Mesothelial cell of epicardium (in vitro differentiated cells): ENCODE data around the gene ADRA2B. TPM values are rescaled to one million over a fixed set of nuclear protein-coding genes. Genes with fewer than 3 reads are reported as not detected.

Source experiments
- DNase-seq, 2 experiments: peaks; one replicate each; pipeline ENCODE4 v3.0.0; 2021; ENCODE audit warnings: low spot score in 2 of 2; ENCODE audit not compliant: unreplicated experiment in 2 of 2
- H3K27ac Mint-ChIP-seq: 2 replicates; pipeline ENCODE4 v1.8.0; 2021; ENCODE audit warnings: mixed read lengths
- H3K27me3 Mint-ChIP-seq: 2 replicates; pipeline ENCODE4 v1.8.0; 2021; ENCODE audit warnings: low read depth, mixed read lengths
- H3K36me3 Mint-ChIP-seq: 2 replicates; pipeline ENCODE4 v1.8.0; 2021; ENCODE audit warnings: mixed read lengths
- H3K4me1 Mint-ChIP-seq: 2 replicates; pipeline ENCODE4 v1.8.0; 2021; ENCODE audit warnings: mixed read lengths
- H3K4me3 Mint-ChIP-seq: 2 replicates; pipeline ENCODE4 v1.8.0; 2021; ENCODE audit warnings: mild to moderate bottlenecking, moderate library complexity, mixed read lengths
- H3K9me3 Mint-ChIP-seq: 2 replicates; pipeline ENCODE4 v1.8.0; 2021; ENCODE audit warnings: mixed read lengths
- total RNA-seq: library from RNA; stranded (reverse); gene quantifications from 3 replicates; pipeline ENCODE4 v1.2.1, GENCODE V29; 2021
- TF ChIP-seq, protein P1 (sequence below): fragments of 200-600 bp; sonication (generic); IDR thresholded peaks from one replicate; pipeline ENCODE4 v1.5.0; 2021; ENCODE audit warnings: antibody characterized with exemption; ENCODE audit not compliant: unreplicated experiment

The ADRA2B gene
- total RNA-seq, 1 donor from 2014 or later: 0.56 TPM

DNA sequence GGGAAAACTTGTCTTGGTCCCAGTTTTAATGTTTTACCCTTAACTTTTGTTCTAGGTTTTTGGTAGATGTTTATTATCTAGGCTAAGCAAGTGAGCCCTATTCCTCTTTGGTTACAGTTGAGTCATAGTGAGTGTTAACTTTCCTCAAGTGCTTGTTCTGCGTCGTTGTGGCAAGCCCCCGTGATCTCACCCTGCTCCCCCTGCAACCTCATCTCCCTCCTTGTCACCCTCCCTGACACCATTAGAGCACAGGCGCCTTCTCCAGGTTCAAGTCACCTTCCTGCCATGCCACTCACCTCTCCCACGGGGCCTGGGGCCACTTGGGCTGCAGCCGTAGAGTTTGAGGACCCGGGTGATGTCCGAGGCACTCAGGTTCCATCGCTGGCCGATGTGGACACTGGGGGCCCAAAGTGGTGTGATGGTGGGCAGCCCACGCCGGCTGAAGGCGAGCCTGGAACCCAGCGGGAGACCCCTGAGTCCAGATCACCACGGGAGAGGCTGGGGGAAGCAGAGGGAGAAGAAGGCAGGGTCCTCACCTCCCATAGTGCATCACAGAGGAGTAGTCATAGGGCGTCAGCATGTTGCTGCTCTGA lies 13.3 kb upstream of the ADRA2B start:
- Mint-ChIP-seq H3K36me3 (no peaks in the 10 kb centered on the region), H3K9me3 (no peaks in the 10 kb centered on the region), H3K27ac (no peak overlapping the region), H3K27me3 (peaks cover 72% of the 10 kb centered on the region), H3K4me1 (no peaks in the 10 kb centered on the region), H3K4me3 (no peak overlapping the region)
- TF ChIP-seq, protein P1, sequence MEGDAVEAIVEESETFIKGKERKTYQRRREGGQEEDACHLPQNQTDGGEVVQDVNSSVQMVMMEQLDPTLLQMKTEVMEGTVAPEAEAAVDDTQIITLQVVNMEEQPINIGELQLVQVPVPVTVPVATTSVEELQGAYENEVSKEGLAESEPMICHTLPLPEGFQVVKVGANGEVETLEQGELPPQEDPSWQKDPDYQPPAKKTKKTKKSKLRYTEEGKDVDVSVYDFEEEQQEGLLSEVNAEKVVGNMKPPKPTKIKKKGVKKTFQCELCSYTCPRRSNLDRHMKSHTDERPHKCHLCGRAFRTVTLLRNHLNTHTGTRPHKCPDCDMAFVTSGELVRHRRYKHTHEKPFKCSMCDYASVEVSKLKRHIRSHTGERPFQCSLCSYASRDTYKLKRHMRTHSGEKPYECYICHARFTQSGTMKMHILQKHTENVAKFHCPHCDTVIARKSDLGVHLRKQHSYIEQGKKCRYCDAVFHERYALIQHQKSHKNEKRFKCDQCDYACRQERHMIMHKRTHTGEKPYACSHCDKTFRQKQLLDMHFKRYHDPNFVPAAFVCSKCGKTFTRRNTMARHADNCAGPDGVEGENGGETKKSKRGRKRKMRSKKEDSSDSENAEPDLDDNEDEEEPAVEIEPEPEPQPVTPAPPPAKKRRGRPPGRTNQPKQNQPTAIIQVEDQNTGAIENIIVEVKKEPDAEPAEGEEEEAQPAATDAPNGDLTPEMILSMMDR: no peak
- no peak for DNase-seq

DNA sequence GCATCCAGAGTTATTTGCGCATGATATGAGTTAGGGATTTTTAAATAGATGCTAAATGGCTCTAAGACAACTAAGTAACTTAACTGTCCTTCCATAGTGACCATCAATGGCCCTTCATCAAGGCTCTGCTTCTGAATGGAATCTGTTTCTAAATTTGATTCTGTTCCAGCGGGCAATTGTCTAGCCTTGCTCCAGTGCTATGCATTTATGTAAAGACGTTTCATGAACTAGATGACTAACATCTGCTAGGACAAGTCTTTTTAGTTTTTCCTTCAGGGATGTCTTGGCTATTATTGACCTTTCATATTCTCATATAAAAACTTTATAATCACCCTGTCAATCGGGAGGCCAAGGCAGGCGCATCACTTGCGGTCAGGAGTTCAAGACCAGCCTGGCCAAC lies 12.1 kb upstream of the ADRA2B start:
- Mint-ChIP-seq H3K27me3 (peaks cover 70% of the 10 kb centered on the region), H3K9me3 (no peaks in the 10 kb centered on the region), H3K27ac (no peak overlapping the region), H3K36me3 (no peaks in the 10 kb centered on the region), H3K4me3 (no peak overlapping the region), H3K4me1 (no peaks in the 10 kb centered on the region)
- TF ChIP-seq, protein P1: no peak
- no peak for DNase-seq

DNA sequence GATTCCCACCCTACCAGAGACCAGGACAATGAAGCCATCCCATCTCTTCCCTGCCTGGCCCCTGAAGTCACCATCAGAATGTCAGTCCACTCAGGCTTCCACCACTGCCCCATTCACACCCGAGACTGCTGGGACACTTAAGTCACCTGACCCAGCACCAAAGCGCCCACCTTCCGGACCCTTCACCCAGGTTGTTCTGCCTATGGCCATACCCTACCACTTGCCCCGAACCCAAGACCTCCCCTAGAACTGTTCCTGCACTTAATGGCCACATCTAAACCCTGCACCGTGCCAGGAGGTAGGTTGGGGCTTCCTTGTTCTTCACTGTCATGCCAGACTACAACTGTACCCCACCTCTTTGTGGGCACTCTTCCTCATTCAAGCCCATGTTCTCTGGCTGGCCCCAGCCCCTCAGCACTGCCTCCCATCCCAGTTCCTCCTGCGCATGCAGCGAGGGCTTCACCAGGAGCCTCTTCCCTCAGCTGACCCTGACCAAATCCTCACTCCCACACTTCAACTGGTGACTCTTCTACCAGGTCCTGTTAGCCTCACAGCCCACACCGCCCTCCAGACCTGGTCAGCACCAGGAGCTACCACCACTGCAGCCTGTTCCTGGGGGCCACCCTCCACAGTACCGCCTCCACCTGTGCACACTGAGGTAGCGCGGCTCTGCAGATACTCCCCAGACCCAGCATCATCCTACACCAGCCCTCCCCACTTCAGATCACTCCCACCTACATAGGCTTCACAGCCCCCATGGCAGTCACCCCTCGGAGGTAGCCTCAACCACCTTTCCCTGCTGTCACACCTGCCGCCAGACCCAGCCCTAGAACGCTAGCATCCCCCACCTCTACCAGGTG lies 8.3 kb upstream of the ADRA2B start:
- no peak overlapping the region for H3K27ac Mint-ChIP-seq
- no peaks in the 10 kb centered on the region for H3K9me3 Mint-ChIP-seq
- H3K4me1 Mint-ChIP-seq: no peaks in the 10 kb centered on the region
- no peak overlapping the region for H3K4me3 Mint-ChIP-seq
- H3K27me3 Mint-ChIP-seq: peaks cover 73% of the 10 kb centered on the region
- no peaks in the 10 kb centered on the region for H3K36me3 Mint-ChIP-seq
- TF ChIP-seq, protein P1: no peak
- no peak for DNase-seq

GRCh38 chr2:96123936-96124335 lies 7.6 kb upstream of the ADRA2B start:
- DNase-seq: no peak
- Mint-ChIP-seq H3K9me3 (no peaks in the 10 kb centered on the region), H3K27me3 (peaks cover 76% of the 10 kb centered on the region), H3K4me3 (no peak overlapping the region), H3K36me3 (no peaks in the 10 kb centered on the region), H3K4me1 (no peaks in the 10 kb centered on the region), H3K27ac (no peak overlapping the region)
- TF ChIP-seq, protein P1: no peak

DNA sequence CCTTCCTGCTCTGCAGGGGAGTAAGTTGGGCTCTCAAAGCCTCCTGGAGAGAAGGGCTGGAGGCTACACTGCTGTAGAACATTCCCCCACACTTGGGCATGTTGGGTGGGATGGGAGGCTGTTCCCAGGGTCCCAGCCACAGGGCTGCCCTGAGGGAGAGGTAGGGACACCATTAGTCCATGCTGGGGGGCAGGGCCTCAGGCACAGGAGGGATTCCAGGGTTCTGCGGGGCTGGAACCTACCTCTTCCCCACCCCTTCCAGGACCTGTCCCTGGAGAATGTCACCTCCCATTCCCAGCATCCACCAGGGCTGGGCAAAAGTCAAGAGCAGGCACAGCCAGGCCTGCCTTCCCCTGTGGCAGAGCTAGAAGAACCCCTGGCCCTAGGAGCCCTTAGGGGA lies 6.9 kb upstream of the ADRA2B start:
- peaks cover 78% of the 10 kb centered on the region for H3K27me3 Mint-ChIP-seq
- H3K36me3 Mint-ChIP-seq: no peaks in the 10 kb centered on the region
- TF ChIP-seq, protein P1: no peak
- H3K4me3 Mint-ChIP-seq: no peak overlapping the region
- H3K9me3 Mint-ChIP-seq: no peaks in the 10 kb centered on the region
- no peak overlapping the region for H3K27ac Mint-ChIP-seq
- no peak for DNase-seq
- no peaks in the 10 kb centered on the region for H3K4me1 Mint-ChIP-seq
